SU-DHL-6 (cell line): Measurements from ENCODE around the gene RIOK1.

ENCODE experiments used
- CTCF ChIP-seq: fragments of 200-600 bp; sonication (generic); IDR thresholded peaks from one replicate; pipeline ENCODE4 v1.5.1; 2017; ENCODE audit warnings: antibody characterized with exemption, mild to moderate bottlenecking, low read length, moderate library complexity; ENCODE audit not compliant: insufficient read depth, poor library complexity, severe bottlenecking
- EZH2phosphoT487 ChIP-seq: fragments of 200-600 bp; sonication (generic), shearing (Covaris generic); conservative IDR thresholded peaks from 2 replicates; pipeline ENCODE4 v1.6.1; 2018; ENCODE audit warnings: mild to moderate bottlenecking, antibody characterized with exemption, low read length, moderate library complexity, mixed read lengths

GRCh38 chr6:7446619-7447325, 57.2 kb downstream of the RIOK1 start:
- no peak for TF ChIP-seq CTCF
- no peak for TF ChIP-seq EZH2phosphoT487
